NAMALWA (cell line): ENCODE results near the gene TNRC18.
A peak's percentile ranks its signal among the peaks of the same experiment; 100 is the strongest.
"Not testable (repeated sequence)": the region's sequence is repeated elsewhere in the genome, so short reads cannot be mapped to it uniquely, and the experiment has no call there.

ENCODE experiments used
- DNase-seq: peaks from one replicate; pipeline ENCODE4 v3.0.0-alpha.2; 2015; ENCODE audit warnings: low spot score

Gene TNRC18

DNA sequence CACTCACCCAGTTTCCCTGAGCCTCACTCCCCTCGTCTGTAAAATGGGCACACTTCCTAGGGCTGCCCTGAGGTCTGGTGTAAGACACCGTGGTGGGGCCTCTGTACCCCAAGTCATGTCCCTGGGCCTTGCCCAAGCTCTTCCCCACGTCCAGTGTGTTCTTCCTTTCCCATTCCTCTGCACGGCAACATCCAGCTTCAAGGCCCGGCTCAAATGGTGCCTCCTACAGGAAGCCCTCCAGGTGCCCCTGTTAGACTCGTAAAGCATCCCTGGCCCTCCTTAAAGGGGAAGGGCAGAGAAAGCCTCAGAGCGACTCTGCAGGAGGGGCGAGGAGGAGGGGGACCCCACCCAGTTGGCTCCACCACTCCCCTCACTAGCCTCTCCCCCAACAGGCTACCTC is 132.3 kb downstream of the TNRC18 start:
- DNase-seq: no peak

DNA sequence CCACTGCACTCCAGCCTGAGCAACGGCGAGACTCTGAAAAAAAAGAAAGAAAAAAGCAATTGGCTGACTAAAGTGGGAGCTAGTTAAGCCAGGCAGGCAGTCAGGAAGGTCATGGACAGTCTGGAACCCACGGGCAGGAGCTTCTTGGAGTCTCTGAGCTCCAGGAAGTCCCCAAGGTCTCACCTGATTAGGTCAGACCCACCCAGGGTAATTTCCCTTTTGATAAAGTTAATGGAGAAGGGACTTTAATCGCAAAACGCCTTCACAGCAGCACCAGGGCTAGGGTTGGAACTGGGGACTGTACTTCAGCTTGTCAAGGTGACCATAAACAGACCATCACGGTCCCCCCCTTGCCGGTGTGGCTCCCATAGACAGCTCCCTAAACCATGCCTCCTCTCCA is 134.3 kb downstream of the TNRC18 start:
- no peak for DNase-seq

DNA sequence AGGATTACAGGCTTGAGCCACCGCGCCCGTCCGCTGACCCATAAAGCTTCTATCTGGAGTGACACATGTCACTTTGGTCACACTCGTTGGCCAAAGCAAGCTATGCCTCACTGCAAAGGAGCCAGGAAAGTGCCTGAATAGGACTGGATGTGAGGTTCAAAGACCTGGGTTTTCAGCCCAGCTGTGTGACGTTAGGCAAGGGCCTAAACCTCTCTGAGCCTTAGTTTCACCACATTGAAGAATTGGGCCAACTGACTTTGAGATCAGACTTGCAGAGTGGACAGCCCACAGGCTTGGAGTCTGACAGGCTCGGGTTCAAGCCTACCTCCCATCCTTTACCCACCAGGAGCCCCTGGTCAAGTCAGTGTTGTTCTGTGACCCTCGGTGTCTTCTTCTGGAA is 135.1 kb downstream of the TNRC18 start:
- DNase-seq: not testable (repeated sequence)

DNA sequence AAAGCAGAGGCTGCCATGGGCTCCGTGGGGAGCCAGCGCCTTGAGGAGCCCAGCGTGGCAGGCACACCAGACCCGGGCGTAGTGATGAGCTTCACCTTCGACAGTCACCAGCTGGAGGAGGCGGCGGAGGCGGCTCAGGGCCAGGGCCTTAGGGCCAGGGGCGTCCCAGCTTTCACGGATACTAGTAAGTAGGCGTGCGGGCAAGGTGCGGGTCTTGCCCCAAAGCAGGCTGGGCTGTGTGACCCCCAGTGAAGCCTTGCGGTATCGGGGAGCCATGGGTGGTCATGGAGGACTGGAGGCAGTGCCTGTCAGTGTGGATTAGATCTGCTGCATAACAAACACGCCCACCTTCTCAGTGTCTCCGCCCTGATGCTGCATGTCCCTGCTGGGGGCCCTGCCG is 135.8 kb downstream of the TNRC18 start:
- DNase-seq: no peak

DNA sequence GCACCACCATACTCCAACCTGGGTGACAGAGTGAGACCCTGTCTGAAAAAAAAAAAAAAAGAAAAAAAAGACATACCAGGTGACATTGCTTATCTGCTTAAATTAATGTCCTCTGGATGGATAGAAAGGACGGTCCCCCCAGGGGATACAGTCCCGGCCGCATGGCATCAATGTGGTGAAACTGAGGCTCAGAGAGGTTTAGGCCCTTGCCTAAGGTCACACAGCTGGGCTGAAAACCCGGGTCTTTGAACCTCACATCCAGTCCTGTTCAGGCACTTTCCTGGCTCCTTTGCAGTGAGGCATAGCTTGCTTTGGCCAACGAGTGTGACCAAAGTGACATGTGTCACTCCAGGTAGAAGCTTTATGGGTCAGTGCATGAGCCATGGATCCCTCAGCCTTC is 136.3 kb downstream of the TNRC18 start:
- DNase-seq: not testable (repeated sequence)

DNA sequence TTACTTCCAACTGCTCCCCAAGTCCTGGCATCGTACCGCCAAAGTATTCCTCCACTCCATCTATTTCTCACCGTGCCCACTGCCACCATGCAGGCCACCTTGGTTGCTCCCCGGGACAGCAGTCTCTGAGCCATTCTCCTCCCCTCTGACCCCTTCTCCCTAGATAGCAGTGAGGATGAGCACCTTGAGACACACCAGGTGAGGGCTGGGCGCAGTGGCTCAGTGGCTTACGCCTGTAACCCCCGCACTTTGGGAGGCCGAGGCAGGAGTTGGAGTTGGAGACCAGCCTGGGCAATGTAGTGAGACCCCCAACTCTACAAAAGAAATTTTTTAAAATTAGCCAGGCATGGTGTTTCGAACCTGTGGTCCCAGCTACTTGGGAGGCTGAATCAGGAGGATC is 136.7 kb downstream of the TNRC18 start:
- DNase-seq: no peak

DNA sequence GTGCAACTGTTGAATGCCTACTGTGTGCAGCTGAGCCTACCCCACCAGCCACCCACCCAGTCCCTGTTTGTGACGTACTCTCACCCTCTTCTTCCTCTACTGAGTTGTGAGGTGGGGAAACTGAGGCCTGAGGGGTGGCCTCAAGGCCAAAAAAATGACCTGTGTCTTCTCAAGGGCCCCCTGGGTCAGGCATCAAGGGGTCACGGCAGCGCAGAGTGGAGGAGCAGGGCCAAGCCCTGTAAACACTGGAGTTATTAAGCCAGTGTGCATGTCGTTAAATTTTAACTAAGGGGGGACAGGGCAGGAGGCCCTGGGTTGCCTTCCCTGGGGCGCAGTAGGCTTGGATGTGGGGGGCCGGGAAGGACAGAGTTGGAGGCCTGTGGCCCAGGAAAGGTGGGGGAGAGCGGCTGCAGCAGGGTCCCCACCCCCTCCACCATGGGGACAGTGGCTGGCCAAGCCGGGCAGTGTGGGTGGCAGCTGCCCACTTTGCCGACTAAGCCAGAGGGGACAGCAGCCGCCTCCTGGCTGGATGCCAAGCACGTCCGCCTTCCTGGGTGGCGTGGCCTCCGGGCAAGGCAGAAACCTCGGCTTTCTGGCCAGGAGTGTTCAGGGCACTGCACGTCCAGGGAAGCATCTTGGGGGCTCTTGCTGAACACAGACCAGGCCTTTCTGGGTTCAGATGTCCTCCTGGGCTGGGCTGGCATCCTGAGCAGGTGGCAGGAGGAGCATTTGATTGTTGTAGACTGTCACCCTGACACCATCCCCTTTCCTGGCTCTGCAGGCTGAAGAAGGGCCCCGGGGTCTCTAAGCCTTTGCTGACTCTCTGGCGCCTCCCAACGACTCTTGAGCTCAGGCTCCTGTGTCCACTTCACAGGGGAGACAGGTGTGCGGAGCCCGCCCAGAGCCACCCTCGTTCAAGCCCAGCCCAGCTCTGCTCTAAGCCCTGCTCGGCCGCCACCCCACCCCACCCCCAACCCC is 139.0 kb downstream of the TNRC18 start:
- peak; percentile 82 for DNase-seq

DNA sequence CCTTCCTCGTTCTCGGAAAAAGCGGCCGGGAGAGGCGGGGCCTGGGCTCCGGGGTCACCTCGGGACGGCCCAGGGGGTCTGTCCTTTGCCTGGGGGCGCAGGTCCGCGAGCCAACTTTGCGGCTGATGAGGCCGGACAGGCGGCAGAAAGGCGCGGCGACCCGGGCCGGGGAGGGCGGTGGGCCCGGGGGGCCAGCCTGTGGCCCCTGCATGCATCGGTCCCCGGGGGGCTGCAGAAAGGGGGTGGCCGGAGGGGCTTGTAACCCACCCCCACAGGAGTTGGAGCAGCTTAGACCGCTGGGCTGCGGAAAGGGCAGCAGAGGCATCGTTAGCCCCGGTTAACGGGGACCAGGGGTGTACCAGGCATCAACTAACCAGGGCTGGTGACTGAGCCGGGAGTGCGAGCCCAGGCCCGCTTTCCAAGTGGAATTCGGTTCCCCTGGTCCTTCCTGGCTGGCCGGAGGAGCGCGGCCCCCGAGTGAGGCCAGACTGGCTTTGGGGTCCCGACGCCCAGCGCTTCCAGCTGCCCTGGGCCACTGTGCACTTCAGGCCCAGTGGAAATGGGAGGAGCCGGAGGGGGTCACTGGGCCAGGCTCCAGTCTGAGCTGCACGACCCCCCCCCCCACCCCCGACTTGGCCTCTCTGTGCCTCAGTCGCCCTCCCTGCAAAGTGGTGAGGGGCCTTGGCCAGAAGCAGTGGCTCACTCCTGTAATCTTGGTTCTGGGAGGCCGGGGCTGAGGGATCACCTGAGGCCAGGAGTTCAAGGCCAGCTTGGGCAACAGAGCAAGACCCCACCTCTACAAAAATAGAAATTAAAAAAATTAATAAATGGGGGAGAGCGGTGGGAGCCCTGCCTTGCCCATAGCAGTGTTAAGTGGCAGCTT is 140.0 kb downstream of the TNRC18 start:
- no peak for DNase-seq

DNA sequence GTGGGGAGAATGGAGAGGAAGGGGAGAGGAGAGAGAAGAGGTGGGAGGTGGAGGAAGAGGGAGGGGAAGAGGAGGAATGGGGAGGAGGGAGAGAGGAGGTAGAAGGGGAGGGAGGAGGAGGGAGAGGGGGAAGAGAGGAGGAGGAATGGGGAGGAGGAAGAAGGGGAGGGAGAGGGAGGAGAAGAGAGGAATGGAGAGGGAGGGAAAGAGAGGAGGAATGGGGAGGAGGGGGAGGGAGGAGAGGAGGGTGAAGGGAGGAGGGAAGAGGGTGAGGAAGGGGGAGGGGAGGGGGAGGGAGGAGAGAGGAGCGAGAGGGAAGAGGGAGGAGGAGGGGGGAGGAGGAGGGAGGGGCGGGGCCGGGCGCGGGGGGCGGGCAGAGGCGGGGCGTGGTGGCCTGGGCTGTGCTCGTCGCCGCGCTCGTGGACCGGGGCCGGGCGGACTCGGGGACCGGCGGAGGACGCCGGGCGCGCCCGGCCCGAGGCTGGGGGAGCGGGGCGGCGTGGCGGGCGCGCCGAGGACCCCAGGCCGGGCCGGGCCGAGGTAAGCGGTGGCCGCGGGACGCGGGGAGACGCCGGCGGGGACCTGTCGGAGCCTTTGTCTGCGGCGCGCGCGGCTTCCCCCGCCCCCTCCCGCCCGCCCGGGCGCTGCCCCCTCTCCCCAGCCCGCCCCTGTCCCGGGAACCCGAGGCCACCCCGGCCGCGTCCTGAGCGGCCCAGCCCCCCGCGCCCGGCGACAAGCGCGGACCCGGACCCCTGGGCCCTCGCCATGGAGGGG is 140.9 kb downstream of the TNRC18 start, which contains the start of gene SLC29A4:
Gene SLC29A4, plus strand, starts transcription at position 401 of the 774 bp plus-strand sequence. CDS start 4,874 bp downstream, outside the sequence.
- DNase-seq: no peak

DNA sequence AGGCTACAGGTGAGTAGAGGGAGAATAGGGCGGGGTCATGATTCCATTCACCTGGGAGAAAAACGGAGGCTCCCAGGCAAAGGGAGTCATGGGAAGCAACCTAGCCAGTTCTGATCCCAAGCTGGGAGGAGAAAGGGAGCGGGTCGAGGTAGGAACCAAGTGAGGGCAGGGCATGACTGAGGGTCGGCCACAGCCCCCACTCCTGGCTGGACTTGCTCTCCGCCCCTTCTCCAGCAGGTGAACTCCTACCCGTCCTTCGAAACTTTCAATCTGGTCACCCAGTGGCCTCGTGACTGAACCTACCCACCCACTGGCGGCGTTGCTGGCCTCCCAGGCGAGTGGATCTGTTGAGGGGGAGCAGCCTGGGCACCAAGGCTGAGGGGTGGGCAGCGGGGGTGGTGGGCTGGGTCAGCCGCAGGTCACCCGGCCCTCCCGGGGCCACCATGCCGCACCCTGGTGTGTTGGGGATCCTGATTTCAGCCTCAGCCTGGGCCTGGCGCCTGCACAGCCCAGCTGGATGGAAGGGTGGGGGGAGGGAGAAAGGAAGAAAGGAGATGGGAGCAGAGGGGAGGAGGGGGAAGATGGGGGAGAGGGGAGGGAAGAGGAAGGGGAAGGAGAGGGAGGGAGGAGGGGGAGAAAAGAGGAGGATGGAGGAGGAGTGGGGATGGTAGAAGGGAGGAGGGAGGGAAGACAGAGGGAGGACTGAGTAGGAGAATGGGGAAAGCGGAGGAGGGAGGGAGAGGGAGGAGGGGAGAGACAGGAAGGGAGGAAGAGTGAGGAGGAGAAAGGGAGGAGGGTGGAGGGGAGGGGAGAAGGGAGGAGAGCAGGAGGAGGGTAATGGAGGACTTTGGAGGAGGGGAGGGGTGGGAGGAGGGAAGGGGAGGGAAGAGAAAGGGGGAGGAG is 141.8 kb downstream of the TNRC18 start:
- not testable (repeated sequence) for DNase-seq

DNA sequence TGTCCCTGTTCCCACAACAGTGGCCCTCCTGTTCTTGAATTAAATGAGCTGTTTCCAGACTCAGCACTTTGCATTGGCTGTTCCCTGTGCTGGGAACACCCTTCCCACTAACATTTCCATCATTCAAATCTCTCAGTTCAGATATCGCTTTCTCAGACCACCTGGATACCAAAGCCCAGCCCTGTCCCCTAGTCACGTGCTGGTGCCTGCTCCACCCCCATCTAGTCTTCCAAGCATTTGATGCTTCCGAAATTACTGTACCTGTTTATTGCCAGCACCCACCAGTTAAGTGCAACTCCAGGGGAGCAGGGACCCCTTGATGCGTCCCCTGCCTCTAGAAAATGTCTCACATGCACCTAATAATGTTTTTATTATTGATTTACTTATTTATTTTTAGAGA is 143.9 kb downstream of the TNRC18 start:
- no peak for DNase-seq

DNA sequence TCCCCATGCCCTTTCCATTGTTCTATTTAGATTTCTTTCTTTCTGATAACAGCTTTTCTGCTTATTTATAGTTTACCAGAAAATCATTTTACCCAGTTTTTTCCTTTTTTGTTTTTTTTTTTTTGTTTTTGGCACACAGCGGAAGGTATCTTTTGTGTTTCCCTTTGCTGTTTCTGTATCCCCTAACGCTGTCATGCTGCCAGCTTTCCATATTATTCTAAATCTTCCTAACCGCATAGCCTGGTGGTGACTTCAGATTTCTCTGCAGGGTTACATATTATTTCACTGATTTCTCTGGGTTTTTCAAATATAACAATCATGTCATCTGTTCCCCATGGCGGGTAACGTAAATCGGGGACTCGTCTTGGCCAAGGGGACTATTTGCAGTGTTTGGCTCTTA is 144.9 kb downstream of the TNRC18 start:
- DNase-seq: no peak

DNA sequence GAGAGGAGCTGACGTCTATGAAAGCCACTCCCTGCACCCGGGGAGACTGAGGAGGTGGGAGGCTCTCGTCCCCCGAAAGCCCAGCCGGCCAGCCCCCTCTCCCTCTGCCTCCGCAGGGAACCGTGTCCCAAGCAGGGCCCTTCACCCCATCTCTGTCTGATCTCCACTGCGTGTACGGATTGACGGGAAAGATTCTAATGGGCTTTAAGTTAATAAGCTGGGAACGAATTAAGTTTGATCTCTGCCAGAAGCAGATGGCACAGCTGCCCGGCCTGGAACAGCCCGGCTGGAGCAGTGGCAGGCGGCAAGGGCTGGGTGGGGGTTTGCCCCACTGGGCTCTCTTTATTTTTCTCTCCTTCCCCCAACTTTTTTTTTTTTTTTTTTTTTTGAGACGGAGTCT is 147.0 kb downstream of the TNRC18 start:
- DNase-seq: no peak

DNA sequence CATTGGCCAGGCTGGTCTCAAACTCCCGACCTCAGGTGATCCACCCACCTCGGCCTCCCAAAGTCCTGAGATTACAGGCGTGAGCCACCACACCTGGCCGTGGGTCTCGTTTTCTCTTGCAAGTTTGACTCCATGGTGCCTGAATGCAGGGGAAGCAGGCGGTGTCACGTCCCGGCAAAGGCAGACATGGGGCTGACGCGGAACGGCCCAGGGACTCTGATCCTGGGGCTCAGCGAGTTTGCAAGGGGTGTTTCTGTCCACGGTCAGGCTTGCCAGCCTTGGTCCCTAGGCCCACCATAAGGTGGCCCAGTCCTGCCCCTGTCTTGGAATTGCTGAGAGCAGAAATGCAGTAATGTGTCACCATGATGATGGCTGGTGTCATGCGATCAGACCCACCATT is 147.5 kb downstream of the TNRC18 start:
- not testable (repeated sequence) for DNase-seq

DNA sequence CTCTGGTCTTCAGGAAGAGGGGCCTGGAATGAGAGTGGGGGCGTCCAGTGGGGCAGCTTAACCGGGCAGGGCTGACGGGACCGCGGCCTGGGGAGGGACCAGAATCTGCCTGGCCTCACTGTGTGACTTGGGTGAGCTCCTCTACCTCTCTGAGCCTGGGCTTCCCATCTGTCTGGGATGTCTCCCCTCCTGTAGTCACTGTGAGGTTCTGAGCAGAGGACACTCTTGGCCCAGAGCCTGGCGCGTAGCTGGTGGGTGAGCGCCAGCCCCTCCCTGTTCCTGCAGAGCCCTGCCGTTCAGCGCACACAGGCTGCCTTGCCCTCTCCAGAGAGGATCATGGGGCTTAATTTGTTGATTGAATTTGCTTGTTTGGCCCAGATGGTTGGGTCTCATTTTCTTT is 148.1 kb downstream of the TNRC18 start:
- not testable (repeated sequence) for DNase-seq

DNA sequence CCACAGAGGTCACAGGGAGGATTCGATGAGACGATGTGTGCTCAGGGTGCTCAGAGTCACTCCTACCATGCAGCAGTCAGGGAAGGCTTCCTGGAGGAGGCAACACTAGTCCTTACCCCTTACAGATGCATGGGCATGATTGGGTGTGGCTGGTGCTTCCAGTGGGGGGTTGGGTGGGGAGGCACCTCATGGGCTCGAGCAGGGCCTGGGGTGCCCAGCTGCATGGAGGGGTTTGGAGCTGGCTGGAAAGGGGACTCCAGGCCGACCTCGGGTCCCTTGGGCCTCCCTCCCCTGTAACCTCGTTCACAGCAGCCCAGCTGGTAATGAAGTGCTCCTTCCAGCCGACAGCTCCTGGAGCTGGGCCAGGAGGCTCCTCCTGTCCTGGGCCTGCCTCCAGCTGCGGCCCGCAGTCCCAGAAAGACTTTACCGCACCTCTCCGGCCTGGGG is 148.6 kb downstream of the TNRC18 start:
- DNase-seq: not testable (repeated sequence)

DNA sequence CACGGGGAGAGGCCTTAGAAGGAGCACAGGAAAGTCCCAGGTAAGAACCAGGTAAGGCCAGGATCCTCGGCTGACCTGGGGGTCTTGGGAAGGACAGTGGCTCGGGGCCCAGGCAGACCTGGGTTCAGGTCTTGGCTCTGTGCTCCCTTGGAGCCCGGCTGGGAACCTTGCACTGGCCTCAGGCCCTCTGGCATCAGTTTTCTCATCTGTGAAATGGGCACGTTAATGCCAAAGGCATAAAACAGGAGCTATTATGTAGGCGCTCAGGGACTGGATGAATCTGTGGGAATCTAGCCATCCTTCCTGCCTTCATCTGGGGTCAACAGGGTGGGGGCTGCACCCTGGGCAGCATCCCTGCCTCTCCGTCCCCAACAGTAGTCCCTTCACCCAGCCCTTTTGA is 149.2 kb downstream of the TNRC18 start:
- DNase-seq: no peak

DNA sequence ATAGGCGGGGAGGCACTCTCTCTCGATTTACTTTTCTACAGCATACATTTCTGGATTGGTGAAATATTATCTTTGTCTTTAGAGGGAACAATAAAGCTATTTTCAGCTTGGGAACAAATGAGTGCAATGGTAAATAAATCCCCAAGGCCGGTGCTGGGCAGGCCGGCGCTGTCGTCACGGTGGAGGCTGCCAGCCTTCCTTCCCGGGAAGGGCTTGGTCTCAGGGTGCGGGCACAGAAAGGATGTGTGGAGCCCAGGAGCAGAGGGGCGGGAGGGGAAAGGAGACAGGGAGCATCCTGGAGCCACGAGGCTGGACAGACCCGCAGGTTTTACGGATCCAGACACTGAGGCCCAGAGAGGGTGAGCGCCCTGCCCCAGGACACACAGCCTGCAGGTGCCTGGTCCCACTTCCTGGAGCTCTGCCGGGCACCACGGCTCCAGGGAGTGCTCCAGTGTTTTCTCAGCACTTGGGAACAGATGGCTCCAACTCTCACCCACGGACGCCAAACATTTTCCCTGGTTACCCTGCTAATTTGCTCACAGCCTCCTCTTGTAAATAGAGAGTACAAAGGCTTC is 149.7 kb downstream of the TNRC18 start:
- DNase-seq: not testable (repeated sequence)

DNA sequence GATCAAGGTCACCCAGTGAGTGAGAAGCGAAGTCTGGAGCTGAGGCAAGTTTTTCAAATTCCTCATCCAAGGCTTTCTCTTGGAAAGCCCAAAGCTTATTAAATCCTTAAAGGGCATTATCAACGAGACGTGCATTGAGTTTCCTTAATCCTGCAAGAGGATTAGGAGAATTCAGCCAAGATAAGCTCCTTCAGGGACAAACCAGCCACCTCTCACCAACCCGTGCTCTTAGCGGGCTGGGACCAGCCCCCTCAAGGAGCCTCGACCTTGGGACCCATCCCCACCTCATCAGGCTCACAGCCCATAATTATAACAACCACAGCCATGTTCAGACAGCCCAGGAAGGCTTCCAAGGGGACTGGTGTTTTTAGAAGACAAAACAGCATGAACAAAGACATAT is 152.8 kb downstream of the TNRC18 start:
- DNase-seq: no peak

DNA sequence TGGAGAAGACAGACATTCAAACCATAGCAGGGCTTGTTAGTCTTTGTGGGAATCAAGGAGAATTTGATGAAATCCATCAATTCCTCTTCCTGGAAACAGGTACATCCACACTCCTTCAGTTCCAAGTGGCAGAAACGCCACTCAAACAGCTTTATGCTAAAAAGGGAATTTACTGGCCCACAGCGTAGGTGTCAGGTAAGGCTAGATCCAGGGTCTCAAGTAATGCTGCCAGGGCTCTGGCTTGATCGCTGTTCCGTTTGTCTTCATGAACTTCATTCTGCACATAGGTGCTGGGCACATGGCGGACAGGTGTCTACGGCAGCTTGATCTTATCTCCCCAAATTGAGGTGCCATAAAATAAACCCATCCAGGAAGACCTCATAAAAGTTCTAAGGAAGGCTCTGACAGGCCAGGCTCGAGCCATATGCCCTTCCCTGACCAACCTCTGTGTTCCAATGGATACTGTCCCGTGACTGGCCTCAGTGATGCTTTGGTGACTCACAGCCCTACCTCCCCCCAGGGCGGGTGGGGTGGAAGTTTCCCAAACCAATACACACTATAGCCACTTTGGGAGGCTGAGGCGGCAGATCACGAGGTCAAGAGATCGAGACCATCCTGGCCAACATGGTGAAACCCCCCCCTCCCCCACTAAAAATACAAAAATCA is 153.5 kb downstream of the TNRC18 start:
- DNase-seq: not testable (repeated sequence)
